Activated naive CD4-positive, alpha-beta T cell treated with anti-CD3 and anti-CD28 coated beads, Interleukin-2, amount 50 U/mL, for 72 hours (primary cell): ENCODE results near the gene ADGRA1. TPM values are rescaled to one million over a fixed set of nuclear protein-coding genes. Genes with fewer than 3 reads are reported as not detected.

Source experiments
- ATAC-seq, 2 donors: fragments of 150-1000 bp; cut with Tn5 transposase; 2 replicates each; pipeline ENCODE4 v1.10.0; 2021; ENCODE audit warnings: mild to moderate bottlenecking in 2 of 2, moderate library complexity in 2 of 2
- DNase-seq, 2 donors: peaks; one replicate each; pipeline ENCODE4 v3.0.0; 2021 to 2022; ENCODE audit warnings: low spot score in 2 of 2
- H3K27ac Mint-ChIP-seq, 2 donors: one replicate each; pipeline ENCODE4 v1.8.0; 2022; ENCODE audit warnings: mild to moderate bottlenecking in 2 of 2, mixed read lengths in 2 of 2
- H3K36me3 Mint-ChIP-seq, 2 donors: one replicate each; pipeline ENCODE4 v1.8.0; 2022; ENCODE audit warnings: mixed read lengths in 2 of 2
- H3K9me3 Mint-ChIP-seq, 2 donors: one replicate each; pipeline ENCODE4 v1.8.0; 2022; ENCODE audit warnings: mixed read lengths in 2 of 2
- total RNA-seq, 2 donors: library from RNA; stranded (reverse); gene quantifications; one replicate each; pipeline ENCODE4 v1.2.3, GENCODE V29; 2022

Gene ADGRA1
- total RNA-seq, 2 donors from 2014 or later: not detected

DNA sequence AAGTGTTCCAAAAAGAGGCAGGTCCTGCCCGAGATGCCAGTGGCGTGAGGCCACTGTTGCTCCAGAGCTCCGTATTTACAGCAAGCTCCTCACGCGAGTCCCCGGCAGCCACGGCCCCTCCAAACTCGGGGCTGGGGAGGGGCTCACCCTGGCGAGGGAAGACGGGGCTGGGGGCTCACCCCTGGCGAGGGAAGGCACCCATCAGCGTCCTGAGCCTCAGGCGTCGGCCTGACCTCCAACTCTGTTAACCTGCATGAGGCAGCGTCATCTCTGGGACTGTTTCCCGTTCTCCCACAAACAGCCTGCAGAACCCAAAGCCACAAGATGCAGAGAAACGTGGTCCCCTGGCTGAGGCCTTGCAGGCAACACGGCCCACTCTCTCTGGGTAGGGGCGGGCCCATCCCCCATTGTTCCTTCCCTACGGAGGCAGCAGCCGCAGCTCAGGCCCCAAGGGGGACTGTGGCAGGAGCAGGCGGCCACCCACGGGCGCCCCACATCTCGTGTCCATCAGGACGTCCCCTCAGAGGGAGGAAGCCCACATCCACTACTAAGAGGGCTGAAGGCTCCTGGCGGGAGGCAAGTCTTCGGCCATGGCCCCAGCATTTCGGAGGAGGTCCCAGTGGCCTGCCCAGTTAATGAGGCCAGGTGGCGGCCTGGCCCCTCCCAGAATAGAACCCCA is 4.2 kb upstream of the ADGRA1 start:
- no peak overlapping the region for H3K27ac Mint-ChIP-seq
- no peaks in the 10 kb centered on the region for H3K9me3 Mint-ChIP-seq
- DNase-seq (no peak), ATAC-seq (no peak)
- no peaks in the 10 kb centered on the region for H3K36me3 Mint-ChIP-seq

DNA sequence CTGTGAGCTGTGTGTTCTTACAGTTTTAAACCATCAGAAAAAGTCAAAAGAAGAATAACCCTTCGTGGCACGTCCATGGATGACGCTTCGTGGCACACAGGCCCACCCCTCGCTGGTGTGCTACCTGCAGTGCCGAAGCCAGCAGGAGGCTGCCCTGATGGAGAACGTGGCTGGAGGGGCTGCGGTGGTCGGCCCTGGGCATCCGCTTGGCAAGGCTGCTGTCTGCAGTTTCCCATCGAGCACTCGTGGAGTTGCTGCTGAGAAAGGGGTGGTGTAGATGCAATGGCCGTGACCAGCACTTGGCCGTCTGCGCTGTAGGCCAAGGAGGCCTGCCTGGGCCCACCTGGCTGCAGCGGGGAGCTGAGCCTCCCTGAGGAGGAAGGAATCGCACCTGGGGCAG is 3.2 kb upstream of the ADGRA1 start:
- H3K27ac Mint-ChIP-seq: no peak overlapping the region
- ATAC-seq: no peak
- no peaks in the 10 kb centered on the region for H3K36me3 Mint-ChIP-seq

DNA sequence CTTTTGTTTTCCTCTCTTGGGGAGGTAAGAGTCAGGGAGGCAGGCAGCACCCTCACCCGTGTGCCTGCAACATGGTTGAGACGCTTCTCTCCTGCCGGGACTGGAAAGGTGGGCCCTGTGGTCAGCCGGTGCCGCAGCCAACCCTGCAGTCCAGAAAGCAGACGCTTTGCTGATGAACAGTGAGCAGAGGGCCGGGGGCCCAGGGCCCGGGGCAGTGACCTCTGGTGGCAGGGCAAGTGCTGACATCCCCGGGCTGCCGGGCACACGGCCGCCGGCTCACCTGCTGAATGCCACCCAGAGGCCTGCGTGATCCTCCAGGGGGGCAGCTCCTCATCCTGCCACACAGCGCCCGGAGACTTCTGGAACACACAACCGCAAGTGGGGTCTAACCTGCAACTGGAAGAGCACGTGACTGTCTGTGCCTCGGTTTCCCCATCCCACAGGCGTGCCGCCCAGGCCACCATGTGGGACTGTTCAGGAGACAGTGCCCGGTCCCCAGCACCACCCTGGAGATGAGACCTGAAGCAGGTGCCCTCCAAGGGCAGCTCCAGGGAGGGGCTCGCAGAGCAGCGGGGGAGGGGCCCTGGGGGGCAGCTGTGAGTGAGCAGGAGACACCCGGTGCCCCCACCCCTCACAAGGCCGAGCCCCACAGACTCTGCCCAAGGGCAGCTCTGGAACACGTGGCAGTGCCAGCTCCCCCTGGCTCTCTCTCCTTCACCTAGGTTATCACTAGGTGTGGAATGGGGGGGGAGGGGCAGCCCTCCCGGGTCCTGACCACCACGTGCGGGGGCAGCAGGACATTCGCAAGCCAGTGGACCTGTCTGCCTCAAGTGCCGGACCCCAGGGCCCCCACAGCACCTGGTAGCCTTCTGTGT is 2.2 kb upstream of the ADGRA1 start:
- DNase-seq: no peak
- no peak for ATAC-seq
- Mint-ChIP-seq H3K36me3 (no peaks in the 10 kb centered on the region), H3K27ac (no peak overlapping the region), H3K9me3 (no peaks in the 10 kb centered on the region)

More for the DNA sequence above, 3.2 kb upstream of the ADGRA1 start:
- H3K9me3 Mint-ChIP-seq: no peaks in the 10 kb centered on the region
- no peak for DNase-seq

DNA sequence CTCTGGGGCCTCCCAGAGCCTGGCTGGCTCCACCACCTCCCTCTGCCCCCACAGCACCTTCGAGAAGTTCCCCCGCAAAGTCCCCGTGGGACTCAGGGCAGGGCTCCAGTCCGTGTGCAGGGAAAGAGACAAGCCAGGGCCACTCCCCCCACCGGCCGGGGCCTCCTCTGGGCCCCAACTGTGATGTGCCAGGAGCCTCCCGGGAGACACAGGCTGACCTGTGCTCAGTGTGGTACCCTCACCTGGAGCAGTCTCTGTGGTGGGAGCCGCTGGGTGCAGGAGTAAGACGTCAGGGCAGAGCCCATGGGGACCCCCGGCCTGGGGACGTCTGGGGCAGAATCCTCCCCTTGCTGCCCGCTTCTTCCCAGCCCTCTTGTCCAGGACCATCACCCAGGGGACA is 1.5 kb upstream of the ADGRA1 start:
- DNase-seq (no peak), ATAC-seq (no peak)
- H3K27ac Mint-ChIP-seq: no peak overlapping the region
- H3K36me3 Mint-ChIP-seq: no peaks in the 10 kb centered on the region
- no peaks in the 10 kb centered on the region for H3K9me3 Mint-ChIP-seq

DNA sequence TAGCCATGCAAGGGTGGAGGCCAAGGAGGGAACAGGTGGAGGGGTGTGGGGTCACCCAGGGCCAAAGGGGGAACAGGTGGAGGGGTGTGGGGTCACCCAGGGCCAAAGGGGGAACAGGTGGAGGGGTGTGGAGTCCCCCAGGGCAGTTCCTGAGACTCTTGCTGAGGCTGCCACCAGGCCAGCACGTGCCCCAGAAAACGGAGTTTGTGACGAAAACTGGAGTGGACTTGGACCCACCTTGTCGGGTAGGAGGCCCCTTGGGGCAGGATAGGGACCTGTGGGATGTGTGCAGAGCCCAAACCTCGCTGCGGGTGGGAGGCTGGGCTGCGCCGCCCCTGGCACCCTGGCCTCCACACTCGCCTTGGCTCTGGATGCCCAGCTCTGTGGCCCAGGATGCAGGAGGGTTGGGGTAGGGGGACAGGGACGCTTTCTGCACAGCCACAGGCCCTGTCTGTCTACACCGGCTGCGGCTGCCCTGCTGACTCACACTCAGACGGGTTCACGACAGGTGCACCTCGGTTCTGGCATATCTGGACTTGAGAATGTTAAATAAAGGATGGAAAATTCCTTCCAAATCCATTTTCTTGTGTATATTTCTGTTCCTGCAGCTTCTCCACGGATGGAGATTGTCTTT is 562 bp upstream of the ADGRA1 start:
- H3K9me3 Mint-ChIP-seq: no peaks in the 10 kb centered on the region
- H3K36me3 Mint-ChIP-seq: no peaks in the 10 kb centered on the region
- DNase-seq: no peak
- no peak overlapping the region for H3K27ac Mint-ChIP-seq
- ATAC-seq: peak in 1 of 2 donors; percentile 26

DNA sequence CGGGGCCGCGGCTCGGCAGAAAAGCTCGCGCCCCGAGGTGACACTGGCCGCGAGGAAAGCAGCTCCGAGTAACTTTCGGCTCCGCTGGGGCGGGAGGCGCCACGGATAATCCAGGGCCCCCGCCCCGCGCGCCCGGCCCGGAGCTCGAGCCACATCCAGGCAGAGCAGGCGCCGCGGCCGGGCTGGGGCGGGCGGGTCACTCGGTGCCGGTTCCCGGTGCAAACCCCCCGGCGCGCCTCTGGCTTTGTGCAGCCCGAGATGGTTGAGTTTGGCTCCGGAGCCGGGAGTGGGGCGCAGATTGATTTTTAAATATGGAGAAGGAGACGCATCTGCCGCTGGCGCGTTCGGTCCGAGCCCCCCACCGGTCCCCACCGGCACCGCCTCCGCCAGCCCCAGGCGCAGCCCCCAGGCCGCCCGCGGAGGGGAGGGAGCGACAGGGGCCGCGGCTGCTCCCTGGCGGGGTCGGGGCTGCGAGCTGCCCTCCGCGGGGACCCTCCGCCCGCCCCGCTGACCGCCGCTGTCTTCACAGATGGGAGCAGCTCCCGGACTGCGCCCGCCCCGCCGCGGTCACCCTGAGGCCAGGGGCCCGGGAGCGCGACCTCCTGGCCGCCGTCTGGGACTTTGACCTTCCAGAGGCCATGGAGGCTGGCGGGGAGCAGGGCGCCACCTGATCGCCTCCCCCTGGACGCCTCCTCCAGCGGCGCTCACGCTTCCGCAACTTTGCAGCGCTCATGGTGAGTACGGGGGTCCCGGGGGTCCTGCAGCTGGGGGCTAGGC is 643 bp downstream of the ADGRA1 start:
- no peak for DNase-seq
- Mint-ChIP-seq H3K27ac (no peak overlapping the region), H3K36me3 (no peaks in the 10 kb centered on the region), H3K9me3 (no peaks in the 10 kb centered on the region)
- ATAC-seq: no peak

DNA sequence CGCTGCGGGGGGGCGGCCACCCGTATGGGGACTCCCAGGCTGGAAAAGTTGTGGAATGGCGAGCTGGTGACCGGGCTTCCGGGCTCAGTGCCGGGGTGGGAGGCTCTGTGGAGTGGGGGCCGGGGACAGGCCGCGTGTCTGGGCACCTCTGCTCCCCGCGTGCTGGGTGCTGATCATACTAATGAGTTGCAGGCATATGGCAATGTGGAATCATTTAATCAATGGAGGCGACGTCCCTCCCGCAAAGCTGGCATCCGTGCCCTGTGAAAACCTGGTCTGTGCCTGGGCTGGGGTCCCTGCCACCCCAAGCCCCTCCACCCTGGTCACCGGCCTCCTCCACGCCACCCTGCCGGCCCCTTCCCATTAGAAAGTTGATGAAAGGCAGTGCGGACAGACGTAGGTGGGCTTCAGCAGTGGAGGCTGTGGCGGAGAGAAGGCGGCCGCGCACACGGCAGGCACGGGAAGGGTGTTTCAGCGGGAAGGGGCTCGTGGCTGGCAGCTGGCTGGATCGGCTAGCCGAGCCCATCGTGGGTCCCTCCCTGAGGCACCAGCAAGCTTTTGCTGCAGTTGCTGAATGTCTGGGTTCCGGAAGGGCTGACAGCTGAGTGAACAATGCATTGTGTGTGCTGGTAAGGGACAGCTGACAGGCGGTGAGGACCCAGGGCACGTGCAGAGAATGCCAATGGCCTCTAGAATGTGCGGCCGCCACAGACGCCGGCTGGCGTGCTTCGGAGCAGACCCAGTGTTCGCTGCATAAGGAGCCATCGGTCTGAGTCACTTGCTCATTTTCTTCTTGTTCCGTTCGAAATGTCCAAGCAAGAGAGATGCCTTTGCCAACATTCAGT is 1.5 kb downstream of the ADGRA1 start:
- no peaks in the 10 kb centered on the region for H3K9me3 Mint-ChIP-seq
- no peaks in the 10 kb centered on the region for H3K36me3 Mint-ChIP-seq
- ATAC-seq (no peak), DNase-seq (no peak)
- no peak overlapping the region for H3K27ac Mint-ChIP-seq

DNA sequence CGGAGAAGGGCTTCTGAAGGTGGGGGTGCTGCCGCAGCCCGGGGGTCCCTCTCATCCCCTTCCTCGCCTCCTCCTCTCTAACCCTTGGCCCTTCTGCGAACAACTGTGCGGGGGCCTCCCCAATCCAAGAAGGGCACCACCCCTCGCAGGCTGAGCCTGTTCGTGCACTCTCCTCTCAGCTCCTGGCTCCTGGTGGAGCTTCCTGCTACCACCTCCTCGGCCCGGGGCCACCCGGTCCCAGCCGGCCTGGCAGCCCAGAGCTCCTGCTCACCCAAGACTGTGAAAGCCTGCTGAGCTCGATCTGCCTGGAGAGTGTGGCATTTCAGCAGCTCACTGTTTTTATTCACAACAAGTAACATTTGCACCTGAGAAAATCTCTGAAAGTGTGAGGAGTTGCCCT is 2.4 kb downstream of the ADGRA1 start:
- DNase-seq (no peak), ATAC-seq (no peak)
- no peak overlapping the region for H3K27ac Mint-ChIP-seq
- no peaks in the 10 kb centered on the region for H3K36me3 Mint-ChIP-seq
- no peaks in the 10 kb centered on the region for H3K9me3 Mint-ChIP-seq

DNA sequence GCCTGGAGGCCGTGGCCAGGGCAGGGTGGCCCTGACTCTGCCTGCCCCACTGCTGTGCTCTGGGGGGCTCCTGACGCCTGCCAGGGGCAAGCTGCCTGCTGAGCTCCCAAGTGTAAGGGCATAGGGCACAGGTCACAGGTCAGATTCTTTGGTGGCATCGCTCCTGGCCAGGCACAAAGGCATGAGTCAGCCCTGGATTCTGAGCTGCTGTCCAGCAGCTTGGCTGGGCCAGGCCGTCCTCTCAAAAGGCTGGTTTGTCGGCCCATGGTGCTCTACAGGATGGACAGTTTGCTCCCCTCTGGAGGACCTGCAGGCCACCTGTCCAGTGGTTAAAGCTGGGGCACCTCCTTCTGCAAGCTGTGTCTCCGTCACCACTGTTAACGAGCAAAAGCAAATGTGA is 2.9 kb downstream of the ADGRA1 start:
- no peak for DNase-seq
- ATAC-seq: no peak
- Mint-ChIP-seq H3K36me3 (no peaks in the 10 kb centered on the region), H3K9me3 (no peaks in the 10 kb centered on the region), H3K27ac (no peak overlapping the region)

DNA sequence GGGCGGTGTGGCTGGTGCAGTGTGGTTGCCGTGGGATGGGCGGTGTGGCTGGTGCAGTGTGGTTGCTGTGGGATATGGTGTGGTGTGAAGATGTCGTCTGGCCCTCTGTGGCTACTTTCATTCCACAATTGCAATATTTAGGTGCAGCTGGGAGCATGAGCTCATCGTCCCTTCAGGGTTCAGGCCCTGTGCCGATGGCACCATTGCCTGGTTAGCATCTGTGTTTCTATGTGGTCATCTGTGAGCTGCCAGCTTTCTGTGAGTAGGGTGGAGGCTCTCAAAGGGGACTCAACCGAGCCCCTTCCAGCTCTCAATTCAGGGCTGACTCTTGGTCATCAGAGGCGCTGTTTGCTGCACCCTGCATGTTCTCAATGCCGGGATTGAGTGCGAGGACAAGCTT is 3.6 kb downstream of the ADGRA1 start:
- no peaks in the 10 kb centered on the region for H3K36me3 Mint-ChIP-seq
- no peaks in the 10 kb centered on the region for H3K9me3 Mint-ChIP-seq
- ATAC-seq (peak in 1 of 2 donors; percentile 13), DNase-seq (no peak)
- H3K27ac Mint-ChIP-seq: no peak overlapping the region

DNA sequence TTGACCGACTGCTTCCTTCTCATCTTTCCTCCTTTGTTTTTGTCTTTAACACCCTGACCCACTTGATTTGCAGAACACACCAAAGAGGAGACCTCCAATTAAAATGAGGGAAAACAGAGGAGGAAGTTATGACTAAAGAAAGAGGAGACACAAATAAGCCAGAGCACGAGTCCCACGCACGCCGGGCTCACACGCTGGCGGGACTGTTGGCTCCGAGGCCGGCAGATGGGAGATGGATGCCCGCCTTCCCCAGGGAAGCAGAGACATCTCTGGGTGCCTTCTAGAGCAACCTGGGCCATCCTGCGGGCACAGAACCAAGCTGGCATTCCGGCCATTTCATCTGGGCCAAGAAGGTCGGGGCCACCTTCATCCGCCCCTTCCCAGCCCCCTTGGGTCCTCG is 5.6 kb downstream of the ADGRA1 start:
- Mint-ChIP-seq H3K36me3 (no peaks in the 10 kb centered on the region), H3K27ac (no peak overlapping the region), H3K9me3 (no peaks in the 10 kb centered on the region)
- ATAC-seq (no peak), DNase-seq (no peak)

DNA sequence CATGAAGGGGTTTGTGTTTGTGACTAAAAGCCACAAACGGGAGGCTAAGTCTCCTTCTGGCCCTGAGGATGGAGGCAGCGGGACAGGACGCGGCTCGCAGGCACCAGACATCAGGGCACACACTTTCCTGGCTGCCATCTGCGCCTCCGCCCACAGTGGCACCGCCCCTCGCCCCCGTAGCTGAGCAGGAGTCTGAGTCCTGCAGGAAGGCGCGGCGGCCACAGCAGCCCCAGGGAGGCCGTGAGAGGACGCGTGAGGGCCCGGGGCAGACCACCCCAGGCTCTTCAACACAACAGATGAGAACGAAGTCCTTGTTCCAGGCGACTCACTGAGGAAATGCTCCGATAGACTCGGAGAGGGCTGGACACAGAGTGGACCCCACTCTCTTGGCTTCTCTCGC is 6.6 kb downstream of the ADGRA1 start:
- Mint-ChIP-seq H3K27ac (no peak overlapping the region), H3K36me3 (no peaks in the 10 kb centered on the region), H3K9me3 (no peaks in the 10 kb centered on the region)
- DNase-seq: no peak
- ATAC-seq: no peak

DNA sequence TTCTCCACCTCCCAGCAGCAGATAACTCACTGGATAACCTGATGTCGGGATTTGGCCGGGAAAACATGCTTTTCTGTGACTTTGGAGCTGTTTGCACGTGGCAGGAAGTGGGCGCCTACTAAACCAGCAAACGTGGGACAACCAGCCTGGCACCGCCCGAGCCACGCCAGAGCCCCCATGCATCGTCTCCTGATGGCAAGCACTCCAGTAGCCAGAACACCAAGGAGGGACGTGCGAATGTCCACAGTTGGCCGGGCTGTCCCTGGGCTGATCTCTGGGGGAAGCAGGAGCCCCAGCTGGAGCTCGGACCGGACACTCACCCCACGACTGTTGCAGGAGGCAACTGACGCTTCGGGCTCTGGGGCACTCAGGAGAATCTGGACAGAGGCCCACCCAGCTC is 7.1 kb downstream of the ADGRA1 start:
- Mint-ChIP-seq H3K27ac (no peak overlapping the region), H3K36me3 (no peaks in the 10 kb centered on the region), H3K9me3 (no peaks in the 10 kb centered on the region)
- DNase-seq (no peak), ATAC-seq (no peak)

DNA sequence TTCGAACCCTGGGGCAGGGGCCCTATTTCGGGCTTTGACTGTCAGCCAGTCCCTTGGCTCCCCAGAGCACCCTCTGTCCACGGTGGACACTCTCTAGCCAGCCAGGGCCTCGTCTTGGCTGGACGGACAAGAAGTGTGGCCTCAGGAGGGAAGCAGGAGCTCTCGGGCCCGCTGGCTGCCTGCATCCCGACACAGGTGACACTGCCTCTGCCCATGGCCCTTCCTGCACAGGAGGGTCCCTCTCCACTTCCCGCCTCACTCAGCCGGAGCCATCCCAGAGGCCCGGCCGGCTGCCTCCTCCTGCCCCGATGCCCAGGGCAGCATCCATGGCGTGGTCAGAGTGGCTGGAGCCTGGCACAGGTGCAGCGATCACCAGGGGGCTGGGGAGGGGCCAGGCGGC is 7.9 kb downstream of the ADGRA1 start:
- ATAC-seq: no peak
- Mint-ChIP-seq H3K36me3 (no peaks in the 10 kb centered on the region), H3K9me3 (no peaks in the 10 kb centered on the region), H3K27ac (no peak overlapping the region)
- no peak for DNase-seq

DNA sequence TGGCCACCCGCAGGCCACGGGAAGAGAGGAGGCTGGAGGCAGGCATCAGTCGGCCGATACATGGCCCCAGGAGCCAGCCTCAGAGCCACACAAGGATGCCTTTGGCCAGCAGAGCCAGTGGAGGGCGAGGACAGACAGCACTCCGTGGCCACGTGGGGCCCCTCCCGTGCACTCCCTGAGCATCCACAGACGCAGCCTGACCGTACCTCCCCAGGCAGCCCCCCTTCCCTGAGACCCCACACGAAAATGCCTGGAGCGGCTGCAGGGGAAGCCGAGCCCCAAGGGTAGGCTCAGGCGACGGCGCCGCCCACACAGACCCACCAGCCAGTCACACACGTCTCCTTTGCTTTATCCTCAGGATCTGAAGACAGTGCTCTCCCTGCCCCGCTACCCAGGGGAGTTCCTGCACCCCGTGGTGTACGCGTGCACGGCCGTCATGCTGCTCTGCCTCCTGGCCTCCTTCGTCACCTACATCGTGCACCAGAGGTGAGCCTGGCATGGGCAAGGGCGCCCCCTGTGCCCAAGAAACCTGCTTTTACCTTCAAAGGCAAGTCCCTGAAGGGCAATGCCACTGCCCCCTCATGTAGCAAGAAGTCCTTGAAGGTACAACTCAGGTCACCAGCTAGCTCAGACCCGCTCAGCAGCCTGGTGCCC is 9.0 kb downstream of the ADGRA1 start:
- Mint-ChIP-seq H3K36me3 (no peaks in the 10 kb centered on the region), H3K9me3 (no peaks in the 10 kb centered on the region), H3K27ac (no peak overlapping the region)
- ATAC-seq (peak in 1 of 2 donors; percentile 30), DNase-seq (no peak)

DNA sequence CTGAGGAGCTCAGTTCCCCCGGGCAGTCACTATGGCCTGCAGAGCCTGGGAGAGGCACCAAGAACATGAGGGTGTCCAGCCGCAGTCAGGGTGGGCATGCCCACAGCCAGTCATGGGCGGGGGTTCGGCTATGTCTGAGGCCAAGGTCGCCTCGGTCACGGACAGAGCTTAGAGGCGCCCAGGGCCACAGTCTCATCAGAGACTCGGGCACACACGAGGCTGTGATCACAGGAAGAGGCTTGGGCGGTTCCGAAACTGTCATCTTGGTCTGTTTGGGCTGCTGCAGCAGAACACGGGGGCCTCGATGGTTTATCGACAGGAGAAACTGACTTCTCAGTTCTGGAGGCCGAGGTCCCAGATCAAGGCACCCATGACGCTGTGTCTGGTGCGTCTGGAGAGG is 9.7 kb downstream of the ADGRA1 start:
- Mint-ChIP-seq H3K36me3 (no peaks in the 10 kb centered on the region), H3K9me3 (no peaks in the 10 kb centered on the region), H3K27ac (no peak overlapping the region)
- ATAC-seq: no peak
- no peak for DNase-seq
